Measurements from ENCODE around the gene ZFC3H1. TPM values are rescaled to one million over a fixed set of nuclear protein-coding genes. Genes with fewer than 3 reads are reported as not detected.
"Not testable (repeated sequence)": the region's sequence is repeated elsewhere in the genome, so short reads cannot be mapped to it uniquely, and the experiment has no call there.

Gene ZFC3H1
- total and polyA plus RNA-seq, 2 of the 8 experiments (the other 6 are each of a cell fraction or from before 2014, with no cell fraction given) = 20.0 to 32.4 TPM

DNA sequence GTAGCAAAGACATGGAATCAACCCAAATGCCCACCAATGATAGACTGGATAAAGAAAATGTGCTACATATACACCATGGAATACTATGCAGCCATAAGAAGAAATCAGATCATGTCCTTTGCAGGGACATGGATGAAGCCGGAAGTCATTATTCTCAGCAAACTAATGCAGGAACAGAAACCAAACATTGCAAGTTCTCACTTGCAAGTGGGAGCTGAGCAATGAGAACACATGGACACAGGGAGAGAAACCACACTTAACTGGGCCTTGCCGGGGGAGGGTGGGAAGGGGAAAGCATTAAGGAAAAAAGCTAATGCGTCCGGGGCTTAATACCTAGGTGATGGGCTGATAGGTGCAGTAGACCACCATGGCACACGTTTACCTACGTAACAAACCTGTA, 93.8 kb downstream of the ZFC3H1 start:
- H3K79me2 ChIP-seq (ENCODE audit: control insufficient read depth in 1 of 2, insufficient read depth in 2 of 2, low read length in 2 of 2); H3K9me3 ChIP-seq (ENCODE audit: insufficient read depth in 2 of 2, low read depth in 1 of 2, low read length in 1 of 2); POLR2A ChIA-PET (ENCODE audit: partially characterized antibody); H3K56ac ChIP-seq (replicated peaks; ENCODE audit: insufficient read length, low read depth, low read length); H3K4me1 ChIP-seq (replicated peaks in 1 of 4; ENCODE audit: control insufficient read depth in 3 of 4, insufficient read depth in 4 of 4, low read length in 3 of 4); H3K27me3 ChIP-seq (replicated peaks in 1 of 4; ENCODE audit: control insufficient read depth in 3 of 4, extremely low read depth in 1 of 4, insufficient read depth in 3 of 4, low read length in 3 of 4); H2BK15ac ChIP-seq (ENCODE audit: low read length); DNase-seq (ENCODE audit: low read depth in 1 of 2, low spot score in 2 of 2); H4K5ac ChIP-seq (ENCODE audit: insufficient read length, low read depth, low read length); H4K91ac ChIP-seq (replicated peaks; ENCODE audit: insufficient read length, low read length); H3K9ac ChIP-seq (replicated peaks in 1 of 4; ENCODE audit: extremely low read depth in 1 of 4, low read depth in 3 of 4, low read length in 3 of 4); H3K27ac ChIP-seq (ENCODE audit: low read depth, low read length); H2BK5ac ChIP-seq (ENCODE audit: low read depth, low read length); H3K79me1 ChIP-seq (ENCODE audit: low read depth, low read length); H4K20me1 ChIP-seq (replicated peaks in 1 of 2; ENCODE audit: control insufficient read depth in 1 of 2, insufficient read depth in 2 of 2, low read length in 2 of 2); H3K4ac ChIP-seq (replicated peaks; ENCODE audit: insufficient read length, low read depth, low read length); H3K14ac ChIP-seq (ENCODE audit: insufficient read length); H2BK12ac ChIP-seq (ENCODE audit: low read depth, low read length); H2AK5ac ChIP-seq (ENCODE audit: low read depth, low read length); H3K4me2 ChIP-seq (ENCODE audit: insufficient read depth in 1 of 2, low read depth in 2 of 2, low read length in 2 of 2); FAIRE-seq; H3K36me3 ChIP-seq (ENCODE audit: control insufficient read depth in 2 of 4, insufficient read depth in 4 of 4, low read length in 3 of 4); H3K18ac ChIP-seq (ENCODE audit: extremely low read depth, low read length); H2AFZ ChIP-seq (ENCODE audit: low read length); H3K23me2 ChIP-seq (ENCODE audit: low read depth, low read length); H3K23ac ChIP-seq (ENCODE audit: insufficient read length); H2BK120ac ChIP-seq (replicated peaks; ENCODE audit: low read depth, low read length); H2BK20ac ChIP-seq (ENCODE audit: low read length); H4K8ac ChIP-seq (ENCODE audit: extremely low read depth, insufficient read depth, low read length); H3K4me3 ChIP-seq (ENCODE audit: extremely low read depth in 1 of 4, insufficient read depth in 2 of 4, low read depth in 3 of 4, low read length in 4 of 4): not testable (repeated sequence)
- WGBS, 2 experiments (ENCODE audit: extremely low coverage in 1 of 2, insufficient coverage in 1 of 2, insufficient read length in 1 of 2, insufficient replicate concordance in 2 of 2, low coverage in 1 of 2, low lambda C conversion rate in 2 of 2, missing lambda C conversion rate in 1 of 2) = 71% methylated on average over 4 of the region's 6 CpGs; no CpG with 5 or more reads in 1 of the 2 experiments
- CTCF ChIA-PET (ENCODE audit: partially characterized antibody) = interaction anchor here (0.7 to 1.2 kb wide), 2 partner anchors 9 to 33 kb away, joined by 3 read pairs; no protein-coding TSS in a partner anchor

Data from H1 (cell line).